ENCODE data around the gene PARVB. TPM values are rescaled to one million over a fixed set of nuclear protein-coding genes. Genes with fewer than 3 reads are reported as not detected.
"Not testable (repeated sequence)": the region's sequence is repeated elsewhere in the genome, so short reads cannot be mapped to it uniquely, and the experiment has no call there.

Gene PARVB
- total and polyA plus RNA-seq, 2 donors (not counting 3 experiments of a cell fraction or from before 2014, with no cell fraction given): 155 to 162 TPM

DNA sequence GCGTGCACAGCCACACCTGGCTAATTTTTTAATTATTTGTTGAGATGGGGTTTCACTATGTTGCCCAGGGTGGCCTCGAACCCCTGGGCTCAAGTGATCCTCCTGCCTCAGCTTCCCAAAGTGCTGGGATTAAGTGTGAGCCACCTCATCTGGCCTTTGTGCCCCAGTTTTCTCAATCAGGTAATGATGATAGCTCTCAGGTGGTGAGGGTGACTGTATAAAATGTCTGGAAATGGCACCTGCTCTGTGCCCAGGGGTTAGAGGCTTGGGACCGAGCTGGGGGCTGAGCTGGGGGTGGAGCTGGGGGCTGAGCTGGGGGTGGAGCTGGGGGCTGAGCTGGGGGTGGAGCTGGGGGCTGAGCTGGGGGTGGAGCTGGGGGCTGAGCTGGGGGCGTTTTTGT lies 32.5 kb downstream of the PARVB start:
- H3K9ac ChIP-seq (replicated peaks; ENCODE audit: extremely low read depth, insufficient read depth, low read length); H3K36me3 ChIP-seq (ENCODE audit: control insufficient read depth in 2 of 2, extremely low read depth in 1 of 2, insufficient read depth in 2 of 2, low read length in 2 of 2); H3K4me3 ChIP-seq (replicated peaks in 1 of 3; ENCODE audit: insufficient read depth in 1 of 3, low read depth in 1 of 3, low read length in 3 of 3); H3K9me3 ChIP-seq (replicated peaks; ENCODE audit: control insufficient read depth, insufficient read depth, low read length); BruUV-seq (replicated peaks); H3K9me1 ChIP-seq (replicated peaks; ENCODE audit: control insufficient read depth, extremely low read depth, insufficient read depth, low read length); H2AFZ ChIP-seq (ENCODE audit: low read depth, low read length); H3K4me2 ChIP-seq (ENCODE audit: insufficient read depth, low read length); H3K27me3 ChIP-seq (ENCODE audit: control insufficient read depth in 2 of 2, insufficient read depth in 2 of 2, low read length in 2 of 2); intact Hi-C loops (cut with micrococcal nuclease); DNase-seq (ENCODE audit: low read depth, low spot score); H3K27ac ChIP-seq (ENCODE audit: insufficient read depth, low read depth, low read length); FAIRE-seq; H4K20me1 ChIP-seq (replicated peaks; ENCODE audit: control insufficient read depth, extremely low read depth, insufficient read depth, low read length); dilution Hi-C loops (cut with MboI; ENCODE audit: extremely low pct_ligation_motif_present, low sequenced_read_pairs): not testable (repeated sequence)
- Histone ChIP-seq H3K79me2 (ENCODE audit: control insufficient read depth, insufficient read depth, low read length) (peaks cover 80% of the 10 kb centered on the region), H3K4me1 (ENCODE audit: control insufficient read depth, extremely low read depth, insufficient read depth, low read length) (peaks cover 14% of the 10 kb centered on the region)
- ChIA-PET CTCF (interaction anchor here (1.1 to 2.1 kb wide), 7 partner anchors 10 to 63 kb away, joined by 3 to 10 read pairs (median 4); no protein-coding TSS in a partner anchor), POLR2A (interaction anchor here (0.6 kb wide), 2 partner anchors 89 to 1907 kb away, joined by 5 to 11 read pairs; no protein-coding TSS in a partner anchor)

DNA sequence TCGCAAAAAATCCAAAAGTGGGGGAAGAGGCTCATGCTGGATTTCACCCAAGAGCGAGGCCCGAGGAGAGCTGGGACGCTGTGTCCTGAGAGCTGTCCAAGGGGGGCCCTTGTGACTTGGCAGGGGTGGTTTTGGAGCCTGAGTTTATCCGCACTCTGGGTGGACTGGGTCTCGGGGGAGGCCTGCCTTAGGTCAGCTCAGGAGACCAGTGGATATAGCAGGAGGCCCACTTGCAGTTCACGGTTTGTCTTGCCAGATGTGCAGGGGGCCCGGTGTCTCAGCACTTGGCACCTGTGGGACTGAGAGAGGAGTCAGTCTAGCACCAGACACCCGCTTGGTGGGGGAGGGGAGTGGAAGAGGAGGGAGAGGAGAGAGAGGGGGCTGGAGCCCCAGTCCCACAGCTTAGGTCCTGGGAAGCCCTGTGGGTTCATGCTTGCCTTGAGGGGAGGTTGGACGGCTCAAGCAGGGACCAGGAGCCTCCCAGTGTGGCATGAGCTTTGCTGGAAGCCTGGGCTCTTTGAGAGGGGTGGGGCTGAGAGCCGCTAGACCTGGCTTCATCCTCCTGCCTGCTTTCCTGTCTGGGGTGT lies 33.4 kb downstream of the PARVB start:
- no peak overlapping the region for H2AFZ ChIP-seq (ENCODE audit: low read depth, low read length)
- peaks cover 80% of the 10 kb centered on the region for H3K79me2 ChIP-seq (ENCODE audit: control insufficient read depth, insufficient read depth, low read length)
- no peaks in the 10 kb centered on the region for H3K9me3 ChIP-seq (replicated peaks; ENCODE audit: control insufficient read depth, insufficient read depth, low read length)
- POLR2A ChIA-PET: no interaction called here
- H3K36me3 ChIP-seq (ENCODE audit: control insufficient read depth in 2 of 2, extremely low read depth in 1 of 2, insufficient read depth in 2 of 2, low read length in 2 of 2): no peaks in the 10 kb centered on the region
- H3K27me3 ChIP-seq (ENCODE audit: control insufficient read depth in 2 of 2, insufficient read depth in 2 of 2, low read length in 2 of 2): no peaks in the 10 kb centered on the region
- peaks cover 11% of the 10 kb centered on the region for H3K4me1 ChIP-seq (ENCODE audit: control insufficient read depth, extremely low read depth, insufficient read depth, low read length)
- no peak overlapping the region for H3K27ac ChIP-seq (ENCODE audit: insufficient read depth, low read depth, low read length)
- CTCF ChIA-PET: interaction anchor here (1.1 to 2.1 kb wide), 6 partner anchors 9 to 64 kb away, joined by 3 to 10 read pairs (median 4); no protein-coding TSS in a partner anchor
- no peak overlapping the region for H3K4me3 ChIP-seq (replicated peaks in 1 of 3; ENCODE audit: insufficient read depth in 1 of 3, low read depth in 1 of 3, low read length in 3 of 3)
- H3K4me2 ChIP-seq (ENCODE audit: insufficient read depth, low read length): no peak overlapping the region
- FAIRE-seq: no peak
- dilution Hi-C loops (cut with MboI; ENCODE audit: extremely low pct_ligation_motif_present, low sequenced_read_pairs): no loop called here
- no peak for TF ChIP-seq JUN (IDR thresholded peaks at IDR 0.05; ENCODE audit: borderline replicate concordance, insufficient read depth, insufficient read length, low read depth)
- no peak for TF ChIP-seq POLR2A (IDR thresholded peaks at IDR 0.05; ENCODE audit: low read depth, low read length)
- TF ChIP-seq, protein P1, sequence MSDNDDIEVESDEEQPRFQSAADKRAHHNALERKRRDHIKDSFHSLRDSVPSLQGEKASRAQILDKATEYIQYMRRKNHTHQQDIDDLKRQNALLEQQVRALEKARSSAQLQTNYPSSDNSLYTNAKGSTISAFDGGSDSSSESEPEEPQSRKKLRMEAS (IDR thresholded peaks at IDR 0.05; ENCODE audit: insufficient read depth, insufficient read length): no peak
- TF ChIP-seq POLR2AphosphoS5 (IDR thresholded peaks at IDR 0.05; ENCODE audit: insufficient read depth, low read depth, low read length): no peak
- TF ChIP-seq, protein P2, sequence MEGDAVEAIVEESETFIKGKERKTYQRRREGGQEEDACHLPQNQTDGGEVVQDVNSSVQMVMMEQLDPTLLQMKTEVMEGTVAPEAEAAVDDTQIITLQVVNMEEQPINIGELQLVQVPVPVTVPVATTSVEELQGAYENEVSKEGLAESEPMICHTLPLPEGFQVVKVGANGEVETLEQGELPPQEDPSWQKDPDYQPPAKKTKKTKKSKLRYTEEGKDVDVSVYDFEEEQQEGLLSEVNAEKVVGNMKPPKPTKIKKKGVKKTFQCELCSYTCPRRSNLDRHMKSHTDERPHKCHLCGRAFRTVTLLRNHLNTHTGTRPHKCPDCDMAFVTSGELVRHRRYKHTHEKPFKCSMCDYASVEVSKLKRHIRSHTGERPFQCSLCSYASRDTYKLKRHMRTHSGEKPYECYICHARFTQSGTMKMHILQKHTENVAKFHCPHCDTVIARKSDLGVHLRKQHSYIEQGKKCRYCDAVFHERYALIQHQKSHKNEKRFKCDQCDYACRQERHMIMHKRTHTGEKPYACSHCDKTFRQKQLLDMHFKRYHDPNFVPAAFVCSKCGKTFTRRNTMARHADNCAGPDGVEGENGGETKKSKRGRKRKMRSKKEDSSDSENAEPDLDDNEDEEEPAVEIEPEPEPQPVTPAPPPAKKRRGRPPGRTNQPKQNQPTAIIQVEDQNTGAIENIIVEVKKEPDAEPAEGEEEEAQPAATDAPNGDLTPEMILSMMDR (IDR thresholded peaks at IDR 0.05; ENCODE audit: extremely low read depth in 1 of 2, insufficient read depth in 1 of 2, low read depth in 1 of 2, low read length in 2 of 2): no peak
- no peak for TF ChIP-seq FOS (IDR thresholded peaks at IDR 0.05; ENCODE audit: borderline replicate concordance, insufficient read depth, low read length)
- no peak for TF ChIP-seq EZH2 (IDR thresholded peaks at IDR 0.05; ENCODE audit: borderline replicate concordance, low read depth, low read length, severe bottlenecking)
- TF ChIP-seq GATA2 (IDR thresholded peaks at IDR 0.05; ENCODE audit: insufficient read depth, insufficient read length, low read depth, low read length): no peak
- TF ChIP-seq MYC (IDR thresholded peaks at IDR 0.05; ENCODE audit: low read depth, low read length): no peak
- intact Hi-C loops (cut with micrococcal nuclease): no loop called here
- no TSS peak for BruUV-seq (replicated peaks)
- DNase-seq (ENCODE audit: low read depth, low spot score): no peak
- no peaks in the 10 kb centered on the region for H3K9me1 ChIP-seq (replicated peaks; ENCODE audit: control insufficient read depth, extremely low read depth, insufficient read depth, low read length)
- H3K9ac ChIP-seq (replicated peaks; ENCODE audit: extremely low read depth, insufficient read depth, low read length): no peak overlapping the region
- no peaks in the 10 kb centered on the region for H4K20me1 ChIP-seq (replicated peaks; ENCODE audit: control insufficient read depth, extremely low read depth, insufficient read depth, low read length)

Data from endothelial cell of umbilical vein (primary cell).